Measurements from ENCODE around the gene PREB.

DNA sequence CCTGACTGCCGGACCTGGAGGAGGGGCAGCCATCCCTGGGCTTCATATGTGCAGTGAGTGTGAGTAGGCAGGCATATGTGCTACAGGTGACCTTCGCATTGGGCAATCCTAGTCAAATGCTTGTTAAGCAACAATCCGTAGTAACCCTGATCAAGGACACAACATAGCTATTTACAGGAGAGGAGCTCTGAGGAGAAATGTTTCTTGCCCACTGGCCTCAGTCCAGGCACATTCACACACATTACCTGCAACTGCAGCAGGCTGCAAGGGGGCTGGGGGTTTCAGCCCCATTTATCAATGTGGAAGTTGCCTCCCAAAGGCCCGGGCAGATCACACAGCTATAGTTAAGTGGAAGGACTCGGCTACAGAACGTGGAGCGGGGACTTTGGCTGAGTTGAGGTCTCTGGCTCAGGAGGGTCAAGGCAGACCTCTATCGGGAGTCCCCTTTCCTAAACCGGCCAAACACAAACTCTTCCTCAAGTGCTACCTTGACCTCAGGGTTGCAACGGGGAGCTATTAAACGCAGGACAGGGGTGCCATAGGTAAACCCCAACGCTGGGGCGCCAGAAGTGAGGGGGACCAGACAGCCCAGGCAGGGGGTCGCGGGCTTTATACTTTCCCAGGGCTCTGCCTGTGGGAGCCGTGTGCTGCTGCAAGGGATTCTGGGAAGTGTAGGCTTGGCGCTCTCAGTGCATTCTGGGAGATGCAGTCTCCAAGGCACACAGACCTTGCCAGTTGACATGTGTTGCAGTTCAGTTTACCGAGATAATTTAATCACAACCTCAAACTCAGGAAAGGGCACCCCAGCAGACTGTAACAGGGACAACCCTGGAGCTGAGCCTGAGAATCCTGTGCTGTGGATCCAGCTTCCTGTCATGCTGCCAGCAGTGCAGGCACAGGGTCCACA, 38.4 kb downstream of the PREB start:
- TF ChIP-seq, protein P1, sequence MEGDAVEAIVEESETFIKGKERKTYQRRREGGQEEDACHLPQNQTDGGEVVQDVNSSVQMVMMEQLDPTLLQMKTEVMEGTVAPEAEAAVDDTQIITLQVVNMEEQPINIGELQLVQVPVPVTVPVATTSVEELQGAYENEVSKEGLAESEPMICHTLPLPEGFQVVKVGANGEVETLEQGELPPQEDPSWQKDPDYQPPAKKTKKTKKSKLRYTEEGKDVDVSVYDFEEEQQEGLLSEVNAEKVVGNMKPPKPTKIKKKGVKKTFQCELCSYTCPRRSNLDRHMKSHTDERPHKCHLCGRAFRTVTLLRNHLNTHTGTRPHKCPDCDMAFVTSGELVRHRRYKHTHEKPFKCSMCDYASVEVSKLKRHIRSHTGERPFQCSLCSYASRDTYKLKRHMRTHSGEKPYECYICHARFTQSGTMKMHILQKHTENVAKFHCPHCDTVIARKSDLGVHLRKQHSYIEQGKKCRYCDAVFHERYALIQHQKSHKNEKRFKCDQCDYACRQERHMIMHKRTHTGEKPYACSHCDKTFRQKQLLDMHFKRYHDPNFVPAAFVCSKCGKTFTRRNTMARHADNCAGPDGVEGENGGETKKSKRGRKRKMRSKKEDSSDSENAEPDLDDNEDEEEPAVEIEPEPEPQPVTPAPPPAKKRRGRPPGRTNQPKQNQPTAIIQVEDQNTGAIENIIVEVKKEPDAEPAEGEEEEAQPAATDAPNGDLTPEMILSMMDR (IDR thresholded peaks at IDR 0.05; ENCODE audit: borderline replicate concordance, extremely low read depth, low read length, poor library complexity, severe bottlenecking): no peak
- TF ChIP-seq EZH2 (IDR thresholded peaks at IDR 0.05; ENCODE audit: borderline replicate concordance, low read depth, low read length, severe bottlenecking): no peak

Measured in DND-41 (cell line).